WTC11 (cell line): Measurements from ENCODE around the gene SELENOV. TPM values are rescaled to one million over a fixed set of nuclear protein-coding genes. Genes with fewer than 3 reads are reported as not detected.
A peak's percentile ranks its signal among the peaks of the same experiment; 100 is the strongest.

Experiments used
- CBFB ChIP-seq: sonication (generic); formaldehyde crosslinking; IDR thresholded peaks from 2 replicates; pipeline ENCODE4 v1.8.1; 2022; ENCODE audit warnings: mild to moderate bottlenecking, low read depth, missing genetic modification reagents
- ESRRA ChIP-seq: sonication (generic); formaldehyde crosslinking; IDR thresholded peaks from 2 replicates; pipeline ENCODE4 v1.8.1; 2022; ENCODE audit warnings: mild to moderate bottlenecking, missing genetic modification reagents, borderline replicate concordance
- ETV6 ChIP-seq: sonication (generic); formaldehyde crosslinking; IDR thresholded peaks from 2 replicates; pipeline ENCODE4 v1.8.1; 2022; ENCODE audit warnings: mild to moderate bottlenecking, missing genetic modification reagents
- IRF2 ChIP-seq: sonication (generic); formaldehyde crosslinking; IDR thresholded peaks from 2 replicates; pipeline ENCODE4 v1.8.0; 2022; ENCODE audit warnings: low read depth, missing genetic modification reagents, borderline replicate concordance
- KAT7 ChIP-seq: sonication (generic); formaldehyde crosslinking; IDR thresholded peaks from 2 replicates; pipeline ENCODE4 v1.8.1; 2023; ENCODE audit warnings: missing genetic modification reagents, mild to moderate bottlenecking, borderline replicate concordance
- NFE2L1 ChIP-seq: sonication (generic); formaldehyde crosslinking; IDR thresholded peaks from 2 replicates; pipeline ENCODE4 v1.8.1; 2023; ENCODE audit warnings: missing genetic modification reagents
- NR3C1 ChIP-seq: sonication (generic); formaldehyde crosslinking; conservative IDR thresholded peaks from 2 replicates; pipeline ENCODE4 v1.8.1; 2023; ENCODE audit warnings: low read depth, mild to moderate bottlenecking, missing genetic modification reagents
- OVOL2 ChIP-seq: fragments of 250-450 bp; sonication (Bioruptor Pico); IDR thresholded peaks from 2 replicates; pipeline ENCODE4 v1.9.0; 2021; ENCODE audit warnings: mild to moderate bottlenecking, borderline replicate concordance
- PRRX2 ChIP-seq: fragments of 250-450 bp; sonication (Bioruptor Pico); IDR thresholded peaks from 2 replicates; pipeline ENCODE4 v1.8.0; 2021; ENCODE audit warnings: mild to moderate bottlenecking
- SMAD4 ChIP-seq: sonication (generic); formaldehyde crosslinking; IDR thresholded peaks from 2 replicates; pipeline ENCODE4 v1.8.0; 2022; ENCODE audit warnings: mild to moderate bottlenecking, missing genetic modification reagents
- ZNF121 ChIP-seq: sonication (generic); formaldehyde crosslinking; IDR thresholded peaks from 2 replicates; pipeline ENCODE4 v1.8.0; 2023; ENCODE audit warnings: missing genetic modification reagents
- ZNF317 ChIP-seq: sonication (generic); formaldehyde crosslinking; IDR thresholded peaks from 2 replicates; pipeline ENCODE4 v1.8.1; 2023; ENCODE audit warnings: low read depth, mild to moderate bottlenecking, moderate library complexity, missing genetic modification reagents, borderline replicate concordance
- total RNA-seq: library from RNA; stranded (reverse); gene quantifications from 3 replicates; pipeline ENCODE4 v1.2.3, GENCODE V29; 2021
- TF ChIP-seq, protein P1 (sequence below): fragments of 250-450 bp; sonication (Bioruptor Pico); conservative IDR thresholded peaks from 2 replicates; pipeline ENCODE4 v1.9.0; 2021; ENCODE audit warnings: mild to moderate bottlenecking
- TF ChIP-seq, protein P2 (sequence below): fragments of 200-600 bp; IDR thresholded peaks from 2 replicates; pipeline ENCODE4 v1.8.0; 2022; ENCODE audit warnings: antibody characterized with exemption
- TF ChIP-seq, protein P3 (sequence below): sonication (generic); formaldehyde crosslinking; IDR thresholded peaks from 2 replicates; pipeline ENCODE4 v1.8.0; 2023; ENCODE audit warnings: missing genetic modification reagents
- TF ChIP-seq, protein P4 (sequence below): sonication (generic); formaldehyde crosslinking; IDR thresholded peaks from 2 replicates; pipeline ENCODE4 v1.8.0; 2022; ENCODE audit warnings: mild to moderate bottlenecking, missing genetic modification reagents
- TF ChIP-seq, protein P5 (sequence below): fragments of 250-450 bp; sonication (Bioruptor Pico); IDR thresholded peaks from 2 replicates; pipeline ENCODE4 v1.9.0; 2021; ENCODE audit warnings: mild to moderate bottlenecking, borderline replicate concordance
- TF ChIP-seq, protein P6 (sequence below): sonication (generic); formaldehyde crosslinking; IDR thresholded peaks from 2 replicates; pipeline ENCODE4 v1.8.1; 2022; ENCODE audit warnings: low read depth, missing genetic modification reagents, borderline replicate concordance
- TF ChIP-seq, protein P7 (sequence below): sonication (generic); formaldehyde crosslinking; IDR thresholded peaks from 2 replicates; pipeline ENCODE4 v1.8.1; 2022; ENCODE audit warnings: low read depth, mild to moderate bottlenecking, moderate library complexity, missing genetic modification reagents, borderline replicate concordance
- TF ChIP-seq, protein P8 (sequence below): sonication (generic); formaldehyde crosslinking; IDR thresholded peaks from 2 replicates; pipeline ENCODE4 v1.8.1; 2023; ENCODE audit warnings: mild to moderate bottlenecking, missing genetic modification reagents
- TF ChIP-seq, protein P9 (sequence below): fragments of 250-450 bp; sonication (Bioruptor Pico); IDR thresholded peaks from 2 replicates; pipeline ENCODE4 v1.9.0; 2021; ENCODE audit warnings: mild to moderate bottlenecking

The SELENOV gene
- total RNA-seq, 1 experiment from 2014 or later, result 12.6 TPM

DNA sequence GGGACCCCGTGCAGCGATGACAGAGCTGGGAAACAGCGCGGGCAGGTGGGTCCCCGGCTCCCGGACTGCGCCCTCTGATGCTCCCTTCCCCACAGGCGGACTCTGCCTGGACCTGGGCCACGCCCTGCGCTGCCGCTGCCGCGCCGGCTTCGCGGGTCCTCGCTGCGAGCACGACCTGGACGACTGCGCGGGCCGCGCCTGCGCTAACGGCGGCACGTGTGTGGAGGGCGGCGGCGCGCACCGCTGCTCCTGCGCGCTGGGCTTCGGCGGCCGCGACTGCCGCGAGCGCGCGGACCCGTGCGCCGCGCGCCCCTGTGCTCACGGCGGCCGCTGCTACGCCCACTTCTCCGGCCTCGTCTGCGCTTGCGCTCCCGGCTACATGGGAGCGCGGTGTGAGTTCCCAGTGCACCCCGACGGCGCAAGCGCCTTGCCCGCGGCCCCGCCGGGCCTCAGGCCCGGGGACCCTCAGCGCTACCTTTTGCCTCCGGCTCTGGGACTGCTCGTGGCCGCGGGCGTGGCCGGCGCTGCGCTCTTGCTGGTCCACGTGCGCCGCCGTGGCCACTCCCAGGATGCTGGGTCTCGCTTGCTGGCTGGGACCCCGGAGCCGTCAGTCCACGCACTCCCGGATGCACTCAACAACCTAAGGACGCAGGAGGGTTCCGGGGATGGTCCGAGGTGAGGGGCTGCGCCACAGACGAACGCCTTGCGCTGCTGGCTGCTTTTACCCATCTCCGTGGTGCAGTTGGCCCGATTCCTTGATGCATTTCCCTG, 7.8 kb upstream of the SELENOV start (continued):
- TF ChIP-seq, protein P1, sequence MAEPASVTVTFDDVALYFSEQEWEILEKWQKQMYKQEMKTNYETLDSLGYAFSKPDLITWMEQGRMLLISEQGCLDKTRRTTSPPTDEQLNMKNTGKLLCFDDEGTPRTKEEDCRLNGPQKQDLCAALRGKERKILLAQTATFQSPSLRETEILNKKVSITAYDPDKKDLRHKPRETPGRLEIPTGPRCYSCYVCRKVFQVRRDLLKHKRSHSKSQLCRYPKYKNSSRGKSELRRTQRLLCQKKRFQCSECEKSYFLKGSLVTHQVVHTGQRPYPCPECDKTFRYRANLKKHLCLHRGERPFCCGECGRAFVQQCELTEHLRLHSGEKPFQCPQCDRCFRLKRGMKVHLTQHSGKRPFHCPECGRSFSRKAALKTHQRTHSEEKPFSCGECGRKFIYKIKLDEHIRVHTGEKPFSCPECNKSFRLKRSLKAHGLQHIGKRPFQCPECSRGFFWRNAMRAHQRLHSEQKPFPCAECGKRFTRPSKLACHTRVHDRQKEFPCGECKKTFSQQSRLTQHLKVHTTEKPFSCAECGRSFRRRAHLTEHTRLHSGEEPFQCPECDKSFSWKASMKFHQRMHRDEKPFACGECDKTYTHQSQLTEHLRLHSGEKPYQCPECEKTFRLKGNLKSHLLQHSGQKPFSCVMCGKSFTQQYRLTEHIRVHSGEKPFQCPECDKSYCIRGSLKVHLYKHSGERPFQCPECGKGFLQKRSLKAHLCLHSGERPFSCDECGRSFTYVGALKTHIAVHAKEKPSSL, result no peak
- TF ChIP-seq NFE2L1 (CRISPR knock-in tag), result peak; percentile 99
- peak; percentile 99 for TF ChIP-seq NR3C1 (CRISPR knock-in tag)
- no peak for TF ChIP-seq OVOL2 (CRISPR knock-in tag)
- peak; percentile 77; the same call in 1 of the 2 replicates for TF ChIP-seq ZNF121 (CRISPR knock-in tag)
- no peak for TF ChIP-seq PRRX2 (CRISPR knock-in tag)
- TF ChIP-seq SMAD4 (CRISPR knock-in tag), result peak; percentile 90
- TF ChIP-seq, protein P2, sequence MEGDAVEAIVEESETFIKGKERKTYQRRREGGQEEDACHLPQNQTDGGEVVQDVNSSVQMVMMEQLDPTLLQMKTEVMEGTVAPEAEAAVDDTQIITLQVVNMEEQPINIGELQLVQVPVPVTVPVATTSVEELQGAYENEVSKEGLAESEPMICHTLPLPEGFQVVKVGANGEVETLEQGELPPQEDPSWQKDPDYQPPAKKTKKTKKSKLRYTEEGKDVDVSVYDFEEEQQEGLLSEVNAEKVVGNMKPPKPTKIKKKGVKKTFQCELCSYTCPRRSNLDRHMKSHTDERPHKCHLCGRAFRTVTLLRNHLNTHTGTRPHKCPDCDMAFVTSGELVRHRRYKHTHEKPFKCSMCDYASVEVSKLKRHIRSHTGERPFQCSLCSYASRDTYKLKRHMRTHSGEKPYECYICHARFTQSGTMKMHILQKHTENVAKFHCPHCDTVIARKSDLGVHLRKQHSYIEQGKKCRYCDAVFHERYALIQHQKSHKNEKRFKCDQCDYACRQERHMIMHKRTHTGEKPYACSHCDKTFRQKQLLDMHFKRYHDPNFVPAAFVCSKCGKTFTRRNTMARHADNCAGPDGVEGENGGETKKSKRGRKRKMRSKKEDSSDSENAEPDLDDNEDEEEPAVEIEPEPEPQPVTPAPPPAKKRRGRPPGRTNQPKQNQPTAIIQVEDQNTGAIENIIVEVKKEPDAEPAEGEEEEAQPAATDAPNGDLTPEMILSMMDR, result no peak
- TF ChIP-seq, protein P3, sequence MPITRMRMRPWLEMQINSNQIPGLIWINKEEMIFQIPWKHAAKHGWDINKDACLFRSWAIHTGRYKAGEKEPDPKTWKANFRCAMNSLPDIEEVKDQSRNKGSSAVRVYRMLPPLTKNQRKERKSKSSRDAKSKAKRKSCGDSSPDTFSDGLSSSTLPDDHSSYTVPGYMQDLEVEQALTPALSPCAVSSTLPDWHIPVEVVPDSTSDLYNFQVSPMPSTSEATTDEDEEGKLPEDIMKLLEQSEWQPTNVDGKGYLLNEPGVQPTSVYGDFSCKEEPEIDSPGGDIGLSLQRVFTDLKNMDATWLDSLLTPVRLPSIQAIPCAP (CRISPR knock-in tag), result peak; percentile 98
- TF ChIP-seq, protein P4, sequence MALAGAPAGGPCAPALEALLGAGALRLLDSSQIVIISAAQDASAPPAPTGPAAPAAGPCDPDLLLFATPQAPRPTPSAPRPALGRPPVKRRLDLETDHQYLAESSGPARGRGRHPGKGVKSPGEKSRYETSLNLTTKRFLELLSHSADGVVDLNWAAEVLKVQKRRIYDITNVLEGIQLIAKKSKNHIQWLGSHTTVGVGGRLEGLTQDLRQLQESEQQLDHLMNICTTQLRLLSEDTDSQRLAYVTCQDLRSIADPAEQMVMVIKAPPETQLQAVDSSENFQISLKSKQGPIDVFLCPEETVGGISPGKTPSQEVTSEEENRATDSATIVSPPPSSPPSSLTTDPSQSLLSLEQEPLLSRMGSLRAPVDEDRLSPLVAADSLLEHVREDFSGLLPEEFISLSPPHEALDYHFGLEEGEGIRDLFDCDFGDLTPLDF (CRISPR knock-in tag), result peak; percentile 96
- TF ChIP-seq ETV6 (CRISPR knock-in tag), result peak; percentile 99
- TF ChIP-seq, protein P5, sequence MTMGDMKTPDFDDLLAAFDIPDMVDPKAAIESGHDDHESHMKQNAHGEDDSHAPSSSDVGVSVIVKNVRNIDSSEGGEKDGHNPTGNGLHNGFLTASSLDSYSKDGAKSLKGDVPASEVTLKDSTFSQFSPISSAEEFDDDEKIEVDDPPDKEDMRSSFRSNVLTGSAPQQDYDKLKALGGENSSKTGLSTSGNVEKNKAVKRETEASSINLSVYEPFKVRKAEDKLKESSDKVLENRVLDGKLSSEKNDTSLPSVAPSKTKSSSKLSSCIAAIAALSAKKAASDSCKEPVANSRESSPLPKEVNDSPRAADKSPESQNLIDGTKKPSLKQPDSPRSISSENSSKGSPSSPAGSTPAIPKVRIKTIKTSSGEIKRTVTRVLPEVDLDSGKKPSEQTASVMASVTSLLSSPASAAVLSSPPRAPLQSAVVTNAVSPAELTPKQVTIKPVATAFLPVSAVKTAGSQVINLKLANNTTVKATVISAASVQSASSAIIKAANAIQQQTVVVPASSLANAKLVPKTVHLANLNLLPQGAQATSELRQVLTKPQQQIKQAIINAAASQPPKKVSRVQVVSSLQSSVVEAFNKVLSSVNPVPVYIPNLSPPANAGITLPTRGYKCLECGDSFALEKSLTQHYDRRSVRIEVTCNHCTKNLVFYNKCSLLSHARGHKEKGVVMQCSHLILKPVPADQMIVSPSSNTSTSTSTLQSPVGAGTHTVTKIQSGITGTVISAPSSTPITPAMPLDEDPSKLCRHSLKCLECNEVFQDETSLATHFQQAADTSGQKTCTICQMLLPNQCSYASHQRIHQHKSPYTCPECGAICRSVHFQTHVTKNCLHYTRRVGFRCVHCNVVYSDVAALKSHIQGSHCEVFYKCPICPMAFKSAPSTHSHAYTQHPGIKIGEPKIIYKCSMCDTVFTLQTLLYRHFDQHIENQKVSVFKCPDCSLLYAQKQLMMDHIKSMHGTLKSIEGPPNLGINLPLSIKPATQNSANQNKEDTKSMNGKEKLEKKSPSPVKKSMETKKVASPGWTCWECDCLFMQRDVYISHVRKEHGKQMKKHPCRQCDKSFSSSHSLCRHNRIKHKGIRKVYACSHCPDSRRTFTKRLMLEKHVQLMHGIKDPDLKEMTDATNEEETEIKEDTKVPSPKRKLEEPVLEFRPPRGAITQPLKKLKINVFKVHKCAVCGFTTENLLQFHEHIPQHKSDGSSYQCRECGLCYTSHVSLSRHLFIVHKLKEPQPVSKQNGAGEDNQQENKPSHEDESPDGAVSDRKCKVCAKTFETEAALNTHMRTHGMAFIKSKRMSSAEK (CRISPR knock-in tag), result no peak
- TF ChIP-seq, protein P6, sequence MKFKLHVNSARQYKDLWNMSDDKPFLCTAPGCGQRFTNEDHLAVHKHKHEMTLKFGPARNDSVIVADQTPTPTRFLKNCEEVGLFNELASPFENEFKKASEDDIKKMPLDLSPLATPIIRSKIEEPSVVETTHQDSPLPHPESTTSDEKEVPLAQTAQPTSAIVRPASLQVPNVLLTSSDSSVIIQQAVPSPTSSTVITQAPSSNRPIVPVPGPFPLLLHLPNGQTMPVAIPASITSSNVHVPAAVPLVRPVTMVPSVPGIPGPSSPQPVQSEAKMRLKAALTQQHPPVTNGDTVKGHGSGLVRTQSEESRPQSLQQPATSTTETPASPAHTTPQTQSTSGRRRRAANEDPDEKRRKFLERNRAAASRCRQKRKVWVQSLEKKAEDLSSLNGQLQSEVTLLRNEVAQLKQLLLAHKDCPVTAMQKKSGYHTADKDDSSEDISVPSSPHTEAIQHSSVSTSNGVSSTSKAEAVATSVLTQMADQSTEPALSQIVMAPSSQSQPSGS (CRISPR knock-in tag), result peak; percentile 88
- TF ChIP-seq, protein P7, sequence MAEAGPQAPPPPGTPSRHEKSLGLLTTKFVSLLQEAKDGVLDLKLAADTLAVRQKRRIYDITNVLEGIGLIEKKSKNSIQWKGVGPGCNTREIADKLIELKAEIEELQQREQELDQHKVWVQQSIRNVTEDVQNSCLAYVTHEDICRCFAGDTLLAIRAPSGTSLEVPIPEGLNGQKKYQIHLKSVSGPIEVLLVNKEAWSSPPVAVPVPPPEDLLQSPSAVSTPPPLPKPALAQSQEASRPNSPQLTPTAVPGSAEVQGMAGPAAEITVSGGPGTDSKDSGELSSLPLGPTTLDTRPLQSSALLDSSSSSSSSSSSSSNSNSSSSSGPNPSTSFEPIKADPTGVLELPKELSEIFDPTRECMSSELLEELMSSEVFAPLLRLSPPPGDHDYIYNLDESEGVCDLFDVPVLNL (CRISPR knock-in tag), result peak; percentile 94
- peak; percentile 98 for TF ChIP-seq ESRRA
- TF ChIP-seq ZNF317 (CRISPR knock-in tag), result peak; percentile 85
- TF ChIP-seq KAT7, result peak; percentile 99
- TF ChIP-seq CBFB (CRISPR knock-in tag), result peak; percentile 99
- TF ChIP-seq, protein P8, sequence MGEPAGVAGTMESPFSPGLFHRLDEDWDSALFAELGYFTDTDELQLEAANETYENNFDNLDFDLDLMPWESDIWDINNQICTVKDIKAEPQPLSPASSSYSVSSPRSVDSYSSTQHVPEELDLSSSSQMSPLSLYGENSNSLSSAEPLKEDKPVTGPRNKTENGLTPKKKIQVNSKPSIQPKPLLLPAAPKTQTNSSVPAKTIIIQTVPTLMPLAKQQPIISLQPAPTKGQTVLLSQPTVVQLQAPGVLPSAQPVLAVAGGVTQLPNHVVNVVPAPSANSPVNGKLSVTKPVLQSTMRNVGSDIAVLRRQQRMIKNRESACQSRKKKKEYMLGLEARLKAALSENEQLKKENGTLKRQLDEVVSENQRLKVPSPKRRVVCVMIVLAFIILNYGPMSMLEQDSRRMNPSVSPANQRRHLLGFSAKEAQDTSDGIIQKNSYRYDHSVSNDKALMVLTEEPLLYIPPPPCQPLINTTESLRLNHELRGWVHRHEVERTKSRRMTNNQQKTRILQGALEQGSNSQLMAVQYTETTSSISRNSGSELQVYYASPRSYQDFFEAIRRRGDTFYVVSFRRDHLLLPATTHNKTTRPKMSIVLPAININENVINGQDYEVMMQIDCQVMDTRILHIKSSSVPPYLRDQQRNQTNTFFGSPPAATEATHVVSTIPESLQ (CRISPR knock-in tag), result no peak
- TF ChIP-seq IRF2, result peak; percentile 89; the same call in 1 of the 2 replicates
- TF ChIP-seq, protein P9, sequence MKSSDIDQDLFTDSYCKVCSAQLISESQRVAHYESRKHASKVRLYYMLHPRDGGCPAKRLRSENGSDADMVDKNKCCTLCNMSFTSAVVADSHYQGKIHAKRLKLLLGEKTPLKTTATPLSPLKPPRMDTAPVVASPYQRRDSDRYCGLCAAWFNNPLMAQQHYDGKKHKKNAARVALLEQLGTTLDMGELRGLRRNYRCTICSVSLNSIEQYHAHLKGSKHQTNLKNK (CRISPR knock-in tag), result no peak
